ENCODE results near the gene TNPO1. TPM values are rescaled to one million over a fixed set of nuclear protein-coding genes. Genes with fewer than 3 reads are reported as not detected.

Gene TNPO1
- total RNA-seq, 2 donors from 2014 or later = 99.4 to 118 TPM

DNA sequence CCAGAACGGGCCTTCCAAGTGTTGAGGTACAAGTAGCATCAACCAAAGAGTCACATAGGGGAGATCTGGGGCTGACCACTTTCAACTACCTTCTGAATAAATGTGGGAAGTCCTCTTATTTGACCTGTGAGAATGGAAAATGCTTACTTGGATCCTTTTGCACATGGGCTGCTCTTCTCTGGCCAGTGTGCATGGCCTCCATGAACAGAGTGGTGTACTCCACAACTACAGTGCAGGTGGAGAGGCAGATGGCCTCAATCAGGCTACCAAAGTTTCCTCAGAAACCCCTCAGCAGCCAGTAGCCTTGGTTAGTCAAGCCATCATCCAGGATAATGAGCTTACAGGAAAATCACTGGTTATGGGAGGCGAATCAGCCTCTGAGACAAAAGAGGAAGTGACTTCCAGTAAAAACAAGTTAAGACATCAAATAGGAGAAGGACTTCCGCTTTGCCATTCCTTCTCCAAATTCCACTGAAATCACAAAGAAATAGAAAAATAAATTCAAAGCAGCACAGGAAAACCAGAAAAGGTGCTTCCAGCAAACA, 121.1 kb downstream of the TNPO1 start:
- Mint-ChIP-seq H3K4me3 (no peak overlapping the region), H3K9me3 (no peaks in the 10 kb centered on the region), H3K27ac (no peak overlapping the region), H3K36me3 (no peaks in the 10 kb centered on the region), H3K4me1 (ENCODE audit: low read depth in 2 of 2) (peaks cover 0 to 4% of the 10 kb centered on the region in 2 donors), H3K27me3 (peaks cover 34 to 50% of the 10 kb centered on the region in 2 donors)
- DNase-seq (ENCODE audit: low spot score) (no peak), ATAC-seq (no peak)

- H3K27ac Mint-ChIP-seq = no peak overlapping the region
- ATAC-seq = no peak
- H3K4me3 Mint-ChIP-seq = no peak overlapping the region
- H3K4me1 Mint-ChIP-seq (ENCODE audit: low read depth in 2 of 2) = peaks cover 0 to 4% of the 10 kb centered on the region in 2 donors
- peaks cover 32 to 44% of the 10 kb centered on the region in 2 donors for H3K27me3 Mint-ChIP-seq
- H3K9me3 Mint-ChIP-seq = no peaks in the 10 kb centered on the region
- DNase-seq (ENCODE audit: low spot score) = no peak
- H3K36me3 Mint-ChIP-seq = no peaks in the 10 kb centered on the region
Measured at GRCh38 chr5:72938206-72938605, 121.7 kb downstream of the TNPO1 start.

DNA sequence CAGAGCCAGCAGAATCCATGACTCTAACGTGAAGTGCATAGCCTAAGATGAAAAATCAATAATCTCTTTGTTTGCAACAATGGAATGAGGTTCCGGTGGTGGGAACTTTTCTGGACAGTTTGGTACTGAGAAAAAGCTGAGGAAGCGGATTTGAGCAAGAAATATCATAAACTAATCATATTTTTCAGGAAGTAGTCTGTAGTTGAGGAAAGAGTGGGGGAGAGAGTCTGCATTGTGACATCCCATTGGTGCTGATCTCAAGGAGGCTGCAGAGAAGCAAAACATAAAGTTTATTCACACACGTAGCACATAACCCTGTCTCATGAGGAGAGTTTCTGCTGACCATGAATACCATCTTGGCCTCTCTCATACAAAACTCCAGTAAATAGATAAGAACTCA, 123.6 kb downstream of the TNPO1 start:
- H3K4me3 Mint-ChIP-seq = no peak overlapping the region
- H3K4me1 Mint-ChIP-seq (ENCODE audit: low read depth in 2 of 2) = peaks cover 0 to 4% of the 10 kb centered on the region in 2 donors
- no peaks in the 10 kb centered on the region for H3K36me3 Mint-ChIP-seq
- no peak for ATAC-seq
- H3K27ac Mint-ChIP-seq = no peak overlapping the region
- no peak for DNase-seq (ENCODE audit: low spot score)
- peaks cover 28 to 40% of the 10 kb centered on the region in 2 donors for H3K27me3 Mint-ChIP-seq
- no peaks in the 10 kb centered on the region for H3K9me3 Mint-ChIP-seq

DNA sequence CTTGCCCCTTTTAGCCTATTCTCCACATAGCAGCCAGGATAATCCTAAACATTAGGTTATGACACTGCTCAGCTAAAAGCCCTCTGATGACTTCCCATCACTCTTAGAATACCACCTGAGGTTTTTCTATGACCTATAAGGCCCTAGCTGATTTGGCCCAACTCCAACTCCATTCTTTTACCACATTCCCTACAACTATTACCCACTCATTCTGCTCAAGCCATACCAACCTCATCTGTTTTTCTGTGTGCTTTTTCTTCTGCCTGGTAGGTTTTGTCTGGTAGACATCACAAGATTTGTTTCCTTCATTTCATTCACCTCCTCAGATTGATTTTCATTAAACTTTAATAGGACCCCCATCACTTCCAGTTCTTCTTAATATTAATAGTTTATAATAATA, 126.8 kb downstream of the TNPO1 start:
- Mint-ChIP-seq H3K4me3 (no peak overlapping the region), H3K27me3 (peaks cover 25 to 46% of the 10 kb centered on the region in 2 donors), H3K36me3 (no peaks in the 10 kb centered on the region), H3K27ac (no peak overlapping the region), H3K9me3 (no peaks in the 10 kb centered on the region), H3K4me1 (ENCODE audit: low read depth in 2 of 2) (peaks cover 0 to 3% of the 10 kb centered on the region in 2 donors)
- DNase-seq (ENCODE audit: low spot score) (no peak), ATAC-seq (no peak)

- H3K9me3 Mint-ChIP-seq = no peaks in the 10 kb centered on the region
- H3K27ac Mint-ChIP-seq = no peak overlapping the region
- DNase-seq (ENCODE audit: low spot score) = no peak
- H3K36me3 Mint-ChIP-seq = no peaks in the 10 kb centered on the region
- H3K4me1 Mint-ChIP-seq (ENCODE audit: low read depth in 2 of 2) = no peaks in the 10 kb centered on the region
- H3K27me3 Mint-ChIP-seq = peaks cover 21 to 38% of the 10 kb centered on the region in 2 donors
- ATAC-seq = no peak
- H3K4me3 Mint-ChIP-seq = no peak overlapping the region
Measured at GRCh38 chr5:72947498-72947897, 131.0 kb downstream of the TNPO1 start.

DNA sequence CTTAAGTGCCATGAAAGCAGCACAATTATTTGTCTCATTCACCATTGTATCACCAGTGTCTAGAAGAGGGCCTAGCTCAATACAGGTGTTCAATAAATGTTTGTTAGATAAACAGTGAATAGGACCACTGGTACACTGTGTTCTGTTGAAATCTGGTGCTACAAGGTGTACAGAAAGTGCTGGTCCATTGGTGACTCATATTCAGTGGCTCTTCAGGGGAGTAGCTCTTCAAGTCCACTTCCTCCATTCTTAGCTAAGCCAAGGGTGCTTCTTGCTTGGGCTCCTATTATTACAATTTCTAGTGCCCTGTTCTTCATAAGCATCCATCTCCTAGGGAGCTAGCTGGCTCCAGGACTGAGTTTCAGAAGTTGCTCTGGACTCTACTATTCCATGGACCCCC, 133.0 kb downstream of the TNPO1 start:
- Mint-ChIP-seq H3K27ac (no peak overlapping the region), H3K9me3 (no peaks in the 10 kb centered on the region), H3K4me3 (no peak overlapping the region), H3K4me1 (ENCODE audit: low read depth in 2 of 2) (no peaks in the 10 kb centered on the region), H3K36me3 (no peaks in the 10 kb centered on the region), H3K27me3 (peaks cover 21 to 38% of the 10 kb centered on the region in 2 donors)
- DNase-seq (ENCODE audit: low spot score) (no peak), ATAC-seq (no peak)

DNA sequence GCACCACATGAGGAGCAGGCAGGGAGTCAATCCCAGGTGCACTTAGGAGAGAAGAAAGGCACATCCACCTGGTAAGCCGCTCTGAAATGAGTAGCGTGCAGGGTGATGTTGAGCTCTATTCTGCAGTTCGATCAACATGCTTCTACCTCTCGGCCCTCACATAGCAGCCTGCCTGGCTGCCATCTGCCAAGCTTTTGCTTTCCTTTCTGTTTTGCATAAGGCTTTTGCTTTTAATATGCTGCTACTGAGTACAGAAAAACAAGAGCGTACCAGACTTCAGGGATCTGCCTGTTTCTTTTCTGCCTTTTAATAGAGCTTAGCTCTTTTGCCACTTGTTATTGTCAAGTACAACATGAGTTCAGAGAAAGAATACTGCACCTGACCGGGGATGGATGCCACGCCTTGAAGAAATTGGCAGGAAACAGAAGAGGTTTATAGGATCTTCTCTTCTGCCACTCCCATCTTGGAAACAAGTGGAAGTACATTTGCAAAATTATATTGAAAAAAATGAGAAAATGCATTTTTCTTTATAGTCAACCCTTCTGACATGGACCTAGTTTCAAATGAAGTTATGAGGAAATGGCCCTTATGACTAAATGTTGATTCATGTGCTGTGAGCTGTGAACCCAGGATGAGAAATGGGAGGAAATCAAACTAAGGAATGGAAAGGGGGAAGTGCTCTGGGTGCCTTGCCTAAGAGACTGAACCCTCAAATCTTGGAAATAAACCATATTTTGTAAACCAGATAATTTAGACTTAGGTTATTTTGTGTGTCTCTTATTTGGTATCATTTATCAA, 135.4 kb downstream of the TNPO1 start:
- no peak for DNase-seq (ENCODE audit: low spot score)
- no peak overlapping the region for H3K4me3 Mint-ChIP-seq
- no peak overlapping the region for H3K27ac Mint-ChIP-seq
- H3K9me3 Mint-ChIP-seq = no peaks in the 10 kb centered on the region
- peaks cover 7 to 10% of the 10 kb centered on the region in 2 donors for H3K4me1 Mint-ChIP-seq (ENCODE audit: low read depth in 2 of 2)
- no peaks in the 10 kb centered on the region for H3K36me3 Mint-ChIP-seq
- no peak for ATAC-seq
- H3K27me3 Mint-ChIP-seq = peaks cover 14 to 26% of the 10 kb centered on the region in 2 donors

GRCh38 chr5:72954389-72954788, 137.9 kb downstream of the TNPO1 start:
- Mint-ChIP-seq H3K9me3 (no peaks in the 10 kb centered on the region), H3K4me1 (ENCODE audit: low read depth in 2 of 2) (peaks cover 12 to 16% of the 10 kb centered on the region in 2 donors), H3K36me3 (no peaks in the 10 kb centered on the region), H3K27ac (peak overlapping the region in 1 of 2 donors; percentile 23), H3K27me3 (peaks cover under 1 to 8% of the 10 kb centered on the region in 2 donors), H3K4me3 (peak overlapping the region; percentile 4)
- no peak for ATAC-seq
- DNase-seq (ENCODE audit: low spot score) = no peak

GRCh38 chr5:72955143-72955767, 138.8 kb downstream of the TNPO1 start:
- Mint-ChIP-seq H3K36me3 (no peaks in the 10 kb centered on the region), H3K27me3 (peaks cover 0 to 6% of the 10 kb centered on the region in 2 donors), H3K4me3 (peak overlapping the region; percentile 91), H3K9me3 (no peaks in the 10 kb centered on the region), H3K4me1 (ENCODE audit: low read depth in 2 of 2) (peaks cover 12 to 16% of the 10 kb centered on the region in 2 donors), H3K27ac (peak overlapping the region; percentile 83 to 92)
- ATAC-seq = peak; percentile 45 to 54
- DNase-seq (ENCODE audit: low spot score) = no peak

DNA sequence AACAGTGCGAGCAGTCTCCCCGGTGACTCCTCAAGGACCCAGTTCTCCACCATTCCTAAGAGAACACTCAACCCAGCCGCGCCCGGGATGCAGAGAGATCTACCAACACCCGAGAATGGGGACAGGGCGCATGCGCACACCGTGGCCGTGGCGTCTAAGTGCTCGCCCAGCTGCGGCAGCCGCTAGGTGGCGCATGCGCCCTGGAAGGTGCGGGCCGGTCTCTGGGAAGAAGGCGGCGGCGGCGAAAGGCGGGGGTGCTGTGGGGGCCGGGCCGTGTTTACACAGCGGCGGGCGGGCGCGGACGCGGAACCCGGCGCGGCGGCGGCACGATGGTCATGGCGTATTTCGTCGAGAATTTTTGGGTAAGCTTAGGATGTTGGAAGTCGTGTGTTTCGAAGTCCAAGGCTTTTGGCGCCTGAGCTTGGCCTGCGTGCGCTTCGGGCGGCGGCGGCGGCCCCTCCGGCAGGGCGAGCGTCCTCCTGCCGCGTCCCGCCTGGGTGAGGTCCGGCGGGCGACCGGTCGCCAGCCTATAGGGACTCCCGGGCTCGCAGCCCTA, 139.4 kb downstream of the TNPO1 start, which contains the start of gene FCHO2:
FCHO2 (plus strand) TSS at position 274 of the 556 bp plus-strand sequence; CDS start at position 330, 56 bp downstream.
- DNase-seq (ENCODE audit: low spot score) (peak; percentile 98), ATAC-seq (peak; percentile 99)
- Mint-ChIP-seq H3K27me3 (peaks cover 0 to 6% of the 10 kb centered on the region in 2 donors), H3K9me3 (no peaks in the 10 kb centered on the region), H3K36me3 (no peaks in the 10 kb centered on the region), H3K27ac (peak within 1 kb of the TSS; percentile 83 to 92), H3K4me3 (peak within 1 kb of the TSS; percentile 96), H3K4me1 (ENCODE audit: low read depth in 2 of 2) (peaks cover 12 to 16% of the 10 kb centered on the region in 2 donors)

DNA sequence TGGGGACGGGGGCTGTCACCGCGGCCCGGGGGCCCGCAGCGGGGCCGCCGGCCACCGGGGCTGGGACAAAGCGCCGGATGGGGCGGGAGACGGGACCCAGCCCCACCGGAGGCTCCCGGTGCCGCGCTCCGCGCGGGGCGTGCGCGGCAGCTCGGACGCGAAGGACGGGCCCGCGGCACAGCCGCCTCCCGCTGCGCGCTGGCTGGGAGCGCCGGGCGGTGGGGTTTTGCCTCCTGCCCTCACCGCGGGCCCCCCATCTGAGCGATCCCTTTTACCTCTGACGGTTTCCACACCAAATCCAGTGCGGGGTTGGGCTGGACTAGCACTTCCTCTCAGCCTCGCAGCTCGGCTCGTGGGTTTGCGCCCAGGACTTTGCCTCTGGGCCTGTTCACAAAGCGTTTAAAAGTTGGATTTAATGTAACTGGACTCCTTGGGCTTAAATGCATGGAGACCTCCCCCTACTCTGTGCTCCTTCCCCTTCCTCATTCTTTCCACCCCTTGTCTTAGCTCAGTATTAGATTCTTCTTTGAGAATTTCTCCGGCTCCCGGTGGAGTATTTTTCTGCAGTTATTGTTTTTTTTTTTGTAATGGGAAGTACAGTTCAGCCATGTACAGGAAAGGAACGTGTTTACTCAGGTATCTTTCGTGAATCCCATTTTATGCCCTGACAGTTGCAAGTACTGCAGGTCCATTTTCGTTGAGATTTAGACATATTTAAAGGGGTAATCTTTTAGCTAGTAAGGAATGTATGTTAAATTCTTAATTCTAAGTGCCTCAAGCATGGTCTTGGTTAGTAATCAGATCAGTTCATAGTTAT, 140.1 kb downstream of the TNPO1 start:
- Mint-ChIP-seq H3K27me3 (peaks cover 0 to 6% of the 10 kb centered on the region in 2 donors), H3K9me3 (no peaks in the 10 kb centered on the region)
- peak; percentile 74 to 75 for ATAC-seq

GRCh38 chr5:72957337-72957736, 140.9 kb downstream of the TNPO1 start:
- H3K36me3 Mint-ChIP-seq = no peaks in the 10 kb centered on the region
- no peaks in the 10 kb centered on the region for H3K9me3 Mint-ChIP-seq
- ATAC-seq = no peak
- DNase-seq (ENCODE audit: low spot score) = no peak
- peak overlapping the region; percentile 96 for H3K4me3 Mint-ChIP-seq
- peaks cover 0 to 6% of the 10 kb centered on the region in 2 donors for H3K27me3 Mint-ChIP-seq
- peaks cover 12 to 16% of the 10 kb centered on the region in 2 donors for H3K4me1 Mint-ChIP-seq (ENCODE audit: low read depth in 2 of 2)
- no peak overlapping the region for H3K27ac Mint-ChIP-seq

More for the DNA sequence above, 140.1 kb downstream of the TNPO1 start:
- peak; percentile 65 for DNase-seq (ENCODE audit: low spot score)
- Mint-ChIP-seq H3K4me3 (peak overlapping the region; percentile 96), H3K4me1 (ENCODE audit: low read depth in 2 of 2) (peaks cover 12 to 16% of the 10 kb centered on the region in 2 donors), H3K27ac (peak overlapping the region; percentile 70 to 75), H3K36me3 (no peaks in the 10 kb centered on the region)

GRCh38 chr5:72959257-72959656, 142.8 kb downstream of the TNPO1 start:
- peaks cover 0 to 6% of the 10 kb centered on the region in 2 donors for H3K27me3 Mint-ChIP-seq
- H3K27ac Mint-ChIP-seq = no peak overlapping the region
- DNase-seq (ENCODE audit: low spot score) = no peak
- ATAC-seq = no peak
- no peak overlapping the region for H3K4me3 Mint-ChIP-seq
- peaks cover 12 to 16% of the 10 kb centered on the region in 2 donors for H3K4me1 Mint-ChIP-seq (ENCODE audit: low read depth in 2 of 2)
- H3K9me3 Mint-ChIP-seq = no peaks in the 10 kb centered on the region
- no peaks in the 10 kb centered on the region for H3K36me3 Mint-ChIP-seq

All from natural killer cell treated with Interleukin-12 subunit alpha and Interleukin-12 subunit beta and Interleukin-15 and Interleukin-18, amount 100 ng/mL, for 72 hours (primary cell).